ENCODE measurements around the gene CCDC60.

CCDC60 gene

GRCh38 chr12:119385659-119386058 is 51.1 kb downstream of the CCDC60 start:
- no peak for DNase-seq (ENCODE audit: low spot score)

GRCh38 chr12:119389687-119390086 is 55.2 kb downstream of the CCDC60 start:
- DNase-seq (ENCODE audit: low spot score) = no peak

- DNase-seq (ENCODE audit: low spot score) = no peak
These were observed 57.1 kb downstream of the CCDC60 start for GRCh38 chr12:119391673-119392072.

- DNase-seq (ENCODE audit: low spot score) = no peak
These were observed 59.1 kb downstream of the CCDC60 start for GRCh38 chr12:119393677-119394076.

GRCh38 chr12:119397540-119397939 is 63.0 kb downstream of the CCDC60 start:
- no peak for DNase-seq (ENCODE audit: low spot score)

GRCh38 chr12:119398190-119398589 is 63.7 kb downstream of the CCDC60 start:
- DNase-seq (ENCODE audit: low spot score) = no peak

GRCh38 chr12:119399301-119399700 is 64.8 kb downstream of the CCDC60 start:
- no peak for DNase-seq (ENCODE audit: low spot score)

- DNase-seq (ENCODE audit: low spot score) = no peak
These were observed 71.8 kb downstream of the CCDC60 start for GRCh38 chr12:119406308-119406707.

- no peak for DNase-seq (ENCODE audit: low spot score)
These were observed 72.3 kb downstream of the CCDC60 start for GRCh38 chr12:119406811-119407210.

- DNase-seq (ENCODE audit: low spot score) = no peak
These were observed 74.5 kb downstream of the CCDC60 start for GRCh38 chr12:119409043-119409442.

- DNase-seq (ENCODE audit: low spot score) = no peak
These were observed 75.9 kb downstream of the CCDC60 start for GRCh38 chr12:119410396-119410795.

GRCh38 chr12:119412306-119412705 is 77.8 kb downstream of the CCDC60 start:
- DNase-seq (ENCODE audit: low spot score) = no peak

GRCh38 chr12:119412811-119413794 is 78.6 kb downstream of the CCDC60 start:
- DNase-seq (ENCODE audit: low spot score) = peak; percentile 63

GRCh38 chr12:119415714-119416113 is 81.2 kb downstream of the CCDC60 start:
- DNase-seq (ENCODE audit: low spot score) = no peak

- no peak for DNase-seq (ENCODE audit: low spot score)
These were observed 82.9 kb downstream of the CCDC60 start for GRCh38 chr12:119417440-119417839.

GRCh38 chr12:119419381-119419780 is 84.9 kb downstream of the CCDC60 start:
- no peak for DNase-seq (ENCODE audit: low spot score)

GRCh38 chr12:119423285-119423684 is 88.8 kb downstream of the CCDC60 start:
- no peak for DNase-seq (ENCODE audit: low spot score)

GRCh38 chr12:119425623-119426022 is 91.1 kb downstream of the CCDC60 start:
- DNase-seq (ENCODE audit: low spot score) = no peak

- DNase-seq (ENCODE audit: low spot score) = no peak
These were observed 96.6 kb downstream of the CCDC60 start for GRCh38 chr12:119431151-119431550.

- DNase-seq (ENCODE audit: low spot score) = no peak
These were observed 98.4 kb downstream of the CCDC60 start for GRCh38 chr12:119432949-119433348.

- no peak for DNase-seq (ENCODE audit: low spot score)
These were observed 106.4 kb downstream of the CCDC60 start for GRCh38 chr12:119440803-119441360.

GRCh38 chr12:119444462-119445044 is 110.0 kb downstream of the CCDC60 start:
- peak; percentile 84 for DNase-seq (ENCODE audit: low spot score)

GRCh38 chr12:119446459-119446858 is 111.9 kb downstream of the CCDC60 start:
- peak; percentile 59 for DNase-seq (ENCODE audit: low spot score)

Data from RKO (cell line).